Measurements from ENCODE around the gene ICE2. TPM values are rescaled to one million over a fixed set of nuclear protein-coding genes. Genes with fewer than 3 reads are reported as not detected.

The ICE2 gene
- total RNA-seq, 8 experiments from 2014 or later: 20.2 to 66.5 (median 28.7) TPM

GRCh38 chr15:60514261-60514881 is 35.4 kb upstream of the ICE2 start:
- WGBS, 10 experiments: 83 to 100% (median 100%) methylated on average over 1 to 7 of the region's 12 CpGs; no CpG with 5 or more reads in 2 of the 10 experiments
- Histone ChIP-seq H3K27ac (no peak overlapping the region), H3K4me1 (replicated peaks in 1 of 2) (no peaks in the 10 kb centered on the region), H3K4me3 (no peak overlapping the region)
- in situ Hi-C loops (cut with MboI; ENCODE audit: low pct_unique_long_range_greater_than_20kb in 2 of 9, low sequenced_read_pairs in 9 of 9, unreplicated experiment in 9 of 9): loop anchor here in 1 of 9 experiments (25.0 kb wide), 1 partner anchor 152 kb away; no protein-coding TSS in a partner anchor
- ATAC-seq (replicated peaks in 6 of 8): no peak

- ATAC-seq (replicated peaks in 6 of 8): no peak
- in situ Hi-C loops (cut with MboI; ENCODE audit: low pct_unique_long_range_greater_than_20kb in 2 of 9, low sequenced_read_pairs in 9 of 9, unreplicated experiment in 9 of 9): loop anchor here in 1 of 9 experiments (25.0 kb wide), 1 partner anchor 151 kb away; no protein-coding TSS in a partner anchor
- WGBS, 10 experiments: 51 to 100% (median 94%) methylated on average over 1 to 7 of the region's 7 CpGs
Observed at GRCh38 chr15:60513676-60514075, 34.7 kb upstream of the ICE2 start.

DNA sequence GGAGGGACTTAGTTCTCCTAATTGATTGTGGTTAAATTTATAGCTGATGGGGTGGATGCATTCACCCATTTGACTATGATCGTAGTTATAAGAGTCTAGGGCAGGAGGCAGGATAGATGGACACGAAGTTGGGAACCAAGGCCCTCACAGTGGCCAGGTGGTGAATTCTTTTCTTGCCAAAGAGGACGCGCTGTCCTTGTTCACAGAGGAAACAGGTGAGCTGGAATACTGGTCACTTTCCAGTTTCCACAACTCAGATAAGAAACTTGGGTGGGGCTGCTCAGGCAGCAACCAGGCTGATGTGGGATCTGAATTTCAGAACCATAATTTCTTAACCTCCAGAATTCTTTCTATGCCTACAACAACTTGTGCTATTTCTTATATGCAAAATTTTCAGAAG is 34.0 kb upstream of the ICE2 start:
- no peak for ATAC-seq (replicated peaks in 6 of 8)
- Histone ChIP-seq H3K4me3 (no peak overlapping the region), H3K4me1 (replicated peaks in 1 of 2) (no peaks in the 10 kb centered on the region), H3K27ac (no peak overlapping the region)
- in situ Hi-C loops (cut with MboI; ENCODE audit: low pct_unique_long_range_greater_than_20kb in 2 of 9, low sequenced_read_pairs in 9 of 9, unreplicated experiment in 9 of 9): loop anchor here in 1 of 9 experiments (25.0 kb wide), 1 partner anchor 151 kb away; no protein-coding TSS in a partner anchor
- 80 to 100% (median 90%) methylated on average over 1 to 4 of the region's 4 CpGs for WGBS, 10 experiments

More at GRCh38 chr15:60513676-60514075, 34.7 kb upstream of the ICE2 start:
- Histone ChIP-seq H3K4me3 (no peak overlapping the region), H3K4me1 (replicated peaks in 1 of 2) (no peaks in the 10 kb centered on the region), H3K27ac (no peak overlapping the region)

DNA sequence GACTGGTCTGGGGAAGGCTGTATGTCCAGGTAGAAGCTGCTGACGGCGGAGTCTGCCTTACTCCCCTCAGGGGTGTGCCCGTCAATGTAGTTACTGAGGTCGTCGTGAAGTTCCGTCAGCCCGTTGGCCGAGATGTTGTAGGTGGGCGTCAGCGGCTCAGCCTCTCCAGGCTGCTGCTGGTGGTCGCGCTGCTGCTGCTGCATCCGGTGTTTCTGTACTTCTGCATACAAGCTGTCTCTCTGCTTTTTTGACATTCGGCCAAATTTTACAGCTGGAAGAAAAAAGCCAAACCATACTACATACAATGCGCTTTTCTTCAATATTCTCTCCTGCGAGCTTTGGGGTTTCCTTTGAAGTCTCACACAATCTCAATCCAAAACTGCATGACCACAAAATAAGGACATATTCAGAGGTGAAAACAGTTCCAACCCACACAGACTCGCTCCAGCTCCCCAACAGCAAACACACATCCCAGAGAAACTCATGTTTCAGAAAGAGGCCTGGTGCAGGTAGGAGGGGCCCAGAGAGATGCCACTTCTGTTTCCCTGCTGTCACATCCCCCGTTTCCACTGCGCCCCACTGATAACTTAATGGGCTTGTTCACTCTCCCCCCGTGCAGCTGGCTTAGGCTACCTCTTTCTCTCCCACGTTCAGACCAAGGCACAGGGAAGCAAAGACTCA is 32.5 kb upstream of the ICE2 start:
- no peak overlapping the region for H3K27ac ChIP-seq
- no peaks in the 10 kb centered on the region for H3K4me1 ChIP-seq (replicated peaks in 1 of 2)
- 56 to 100% (median 86%) methylated on average over 2 to 8 of the region's 21 CpGs; no CpG with 5 or more reads in 2 of the 10 experiments for WGBS, 10 experiments
- ATAC-seq (replicated peaks in 6 of 8): no peak
- in situ Hi-C loops (cut with MboI; ENCODE audit: low pct_unique_long_range_greater_than_20kb in 2 of 9, low sequenced_read_pairs in 9 of 9, unreplicated experiment in 9 of 9): loop anchor here in 1 of 9 experiments (25.0 kb wide), 1 partner anchor 149 kb away; no protein-coding TSS in a partner anchor
- no peak overlapping the region for H3K4me3 ChIP-seq

DNA sequence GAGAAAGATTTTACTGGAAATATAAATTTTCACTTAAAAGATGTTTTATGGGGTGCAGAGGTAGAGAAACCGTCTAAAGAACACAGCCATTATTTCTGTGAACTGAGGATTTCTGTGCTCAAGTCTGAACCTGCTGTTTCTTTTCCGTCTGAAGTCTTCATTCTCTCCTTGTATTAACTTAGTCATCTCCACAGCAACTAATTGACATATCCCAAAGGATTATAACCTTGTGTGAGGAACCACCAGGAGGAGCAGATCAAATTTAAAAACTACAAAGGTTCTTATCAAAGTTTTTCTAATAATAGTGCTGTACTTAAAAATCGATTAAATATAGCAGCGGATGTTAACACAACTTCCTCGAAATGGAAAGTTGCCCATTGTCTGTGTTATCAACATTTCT is 31.1 kb upstream of the ICE2 start:
- Histone ChIP-seq H3K4me3 (no peak overlapping the region), H3K4me1 (replicated peaks in 1 of 2) (no peaks in the 10 kb centered on the region), H3K27ac (no peak overlapping the region)
- 71 to 100% (median 94%) methylated on average over 2 to 5 of the region's 5 CpGs for WGBS, 10 experiments
- no peak for ATAC-seq (replicated peaks in 6 of 8)
- in situ Hi-C loops (cut with MboI; ENCODE audit: low pct_unique_long_range_greater_than_20kb in 2 of 9, low sequenced_read_pairs in 9 of 9, unreplicated experiment in 9 of 9): loop anchor here in 1 of 9 experiments (25.0 kb wide), 1 partner anchor 148 kb away; no protein-coding TSS in a partner anchor

DNA sequence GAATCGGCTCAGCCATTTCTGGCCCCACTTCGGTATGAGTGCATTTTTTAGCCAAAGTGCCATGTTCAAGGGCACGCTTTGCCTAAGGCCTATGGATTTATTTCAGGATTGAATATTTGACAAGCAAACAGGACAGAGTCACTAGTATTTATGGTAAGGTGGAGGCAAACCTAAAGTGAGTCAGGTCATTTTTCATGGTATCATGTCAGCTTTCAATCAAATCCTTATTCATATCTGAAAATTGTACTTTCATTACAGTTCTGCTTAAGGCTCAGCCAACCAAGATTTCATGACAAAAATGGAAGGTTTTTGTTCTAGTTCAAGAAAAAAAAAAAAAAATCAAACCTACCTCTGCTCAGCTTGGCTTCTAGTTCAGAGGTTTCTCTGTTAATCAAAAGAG is 30.5 kb upstream of the ICE2 start:
- Histone ChIP-seq H3K4me3 (no peak overlapping the region), H3K27ac (no peak overlapping the region), H3K4me1 (replicated peaks in 1 of 2) (no peaks in the 10 kb centered on the region)
- no peak for ATAC-seq (replicated peaks in 6 of 8)
- in situ Hi-C loops (cut with MboI; ENCODE audit: low pct_unique_long_range_greater_than_20kb in 2 of 9, low sequenced_read_pairs in 9 of 9, unreplicated experiment in 9 of 9): loop anchor here in 1 of 9 experiments (25.0 kb wide), 1 partner anchor 147 kb away; no protein-coding TSS in a partner anchor
- WGBS, 10 experiments: 20 to 100% (median 83%) methylated on average over 1 to 3 of the region's 3 CpGs; no CpG with 5 or more reads in 1 of the 10 experiments

- no peak overlapping the region for H3K27ac ChIP-seq
- in situ Hi-C loops (cut with MboI; ENCODE audit: low pct_unique_long_range_greater_than_20kb in 2 of 9, low sequenced_read_pairs in 9 of 9, unreplicated experiment in 9 of 9): loop anchor here in 1 of 9 experiments (25.0 kb wide), 1 partner anchor 146 kb away; no protein-coding TSS in a partner anchor
- no peaks in the 10 kb centered on the region for H3K4me1 ChIP-seq (replicated peaks in 1 of 2)
- ATAC-seq (replicated peaks in 6 of 8): no peak
- H3K4me3 ChIP-seq: no peak overlapping the region
- WGBS, 10 experiments: 89 to 100% (median 93%) methylated on average over 1 to 4 of the region's 4 CpGs
Observed at GRCh38 chr15:60508442-60508841, 29.5 kb upstream of the ICE2 start.

DNA sequence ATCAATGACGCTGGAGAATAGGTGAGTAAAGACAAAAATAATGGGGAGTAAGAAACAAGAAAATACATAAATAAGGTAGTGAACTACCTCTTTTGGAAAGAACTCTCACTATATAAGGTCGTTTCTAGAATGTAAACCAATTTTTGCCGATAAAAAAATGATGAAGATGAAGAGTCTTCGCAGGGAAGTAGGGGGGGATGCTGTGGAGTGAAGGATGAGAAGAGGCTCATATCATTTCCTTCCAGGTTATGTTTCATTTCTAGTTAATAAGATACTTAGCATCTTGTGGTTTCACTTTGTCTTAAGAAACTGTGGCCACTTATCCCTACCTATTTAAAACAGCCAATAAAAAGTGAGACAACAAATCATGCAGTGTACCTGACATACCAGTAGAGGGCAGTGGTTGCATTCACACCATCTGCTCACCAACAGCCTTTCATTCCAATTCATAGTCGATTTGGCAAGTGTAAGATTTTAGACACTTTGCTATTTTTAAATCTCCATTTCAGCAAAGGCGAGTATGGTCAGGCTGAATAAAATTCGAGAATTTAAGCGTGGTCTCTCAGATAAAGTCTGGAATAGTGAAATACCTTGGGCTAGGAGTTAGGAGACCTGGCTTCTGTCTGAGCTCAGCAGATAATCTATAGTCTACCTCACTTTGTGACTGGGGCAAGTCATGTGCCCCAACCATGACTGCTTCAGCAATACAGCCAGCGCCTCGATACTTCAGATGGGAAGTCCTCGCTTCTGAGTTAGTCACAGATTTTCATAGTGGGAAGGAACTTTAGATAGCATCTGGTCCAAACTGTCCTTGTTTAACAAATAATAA is 28.9 kb upstream of the ICE2 start:
- 41 to 93% (median 52%) methylated on average over 2 to 11 of the region's 11 CpGs for WGBS, 10 experiments
- Histone ChIP-seq H3K27ac (no peak overlapping the region), H3K4me1 (replicated peaks in 1 of 2) (no peaks in the 10 kb centered on the region), H3K4me3 (no peak overlapping the region)
- in situ Hi-C loops (cut with MboI; ENCODE audit: low pct_unique_long_range_greater_than_20kb in 2 of 9, low sequenced_read_pairs in 9 of 9, unreplicated experiment in 9 of 9): loop anchor here in 1 of 9 experiments (25.0 kb wide), 1 partner anchor 146 kb away; no protein-coding TSS in a partner anchor
- ATAC-seq (replicated peaks in 6 of 8): peak in 6 of 8 experiments; percentile 36 to 96 (median 68)

DNA sequence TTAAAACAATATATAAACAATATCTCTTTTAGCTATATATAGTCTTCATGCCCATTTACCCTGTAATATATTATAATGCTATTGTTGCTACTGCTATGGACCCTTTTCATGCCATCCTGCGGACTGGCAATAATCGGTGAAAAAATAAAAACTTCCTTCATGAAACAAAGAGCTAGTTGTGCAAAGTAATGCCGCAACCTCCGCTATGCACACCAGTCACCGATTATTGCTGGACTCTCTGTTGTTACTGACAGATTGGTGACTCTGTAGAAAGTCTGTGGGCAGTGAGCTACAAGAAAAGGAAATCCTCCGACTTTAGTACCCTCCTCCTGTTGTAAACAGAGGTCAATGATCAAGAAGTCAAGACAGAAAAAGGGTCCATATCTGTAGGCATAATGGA is 17.9 kb upstream of the ICE2 start:
- no peak overlapping the region for H3K27ac ChIP-seq
- no peak for ATAC-seq (replicated peaks in 6 of 8)
- peaks cover 0 to 4% of the 10 kb centered on the region in 2 donors for H3K4me1 ChIP-seq (replicated peaks in 1 of 2)
- WGBS, 10 experiments: 54 to 100% (median 87%) methylated on average over 2 to 6 of the region's 6 CpGs; no CpG with 5 or more reads in 2 of the 10 experiments
- in situ Hi-C loops (cut with MboI; ENCODE audit: low pct_unique_long_range_greater_than_20kb in 2 of 9, low sequenced_read_pairs in 9 of 9, unreplicated experiment in 9 of 9): no loop called here
- no peak overlapping the region for H3K4me3 ChIP-seq

- ATAC-seq (replicated peaks in 6 of 8): no peak
- H3K27ac ChIP-seq: no peak overlapping the region
- 82 to 100% (median 83%) methylated on average over 1 to 3 of the region's 3 CpGs; no CpG with 5 or more reads in 3 of the 10 experiments for WGBS, 10 experiments
- H3K4me1 ChIP-seq (replicated peaks in 1 of 2): peaks cover 0 to 4% of the 10 kb centered on the region in 2 donors
- no peak overlapping the region for H3K4me3 ChIP-seq
- in situ Hi-C loops (cut with MboI; ENCODE audit: low pct_unique_long_range_greater_than_20kb in 2 of 9, low sequenced_read_pairs in 9 of 9, unreplicated experiment in 9 of 9): no loop called here
Observed at GRCh38 chr15:60494108-60494507, 15.2 kb upstream of the ICE2 start.

DNA sequence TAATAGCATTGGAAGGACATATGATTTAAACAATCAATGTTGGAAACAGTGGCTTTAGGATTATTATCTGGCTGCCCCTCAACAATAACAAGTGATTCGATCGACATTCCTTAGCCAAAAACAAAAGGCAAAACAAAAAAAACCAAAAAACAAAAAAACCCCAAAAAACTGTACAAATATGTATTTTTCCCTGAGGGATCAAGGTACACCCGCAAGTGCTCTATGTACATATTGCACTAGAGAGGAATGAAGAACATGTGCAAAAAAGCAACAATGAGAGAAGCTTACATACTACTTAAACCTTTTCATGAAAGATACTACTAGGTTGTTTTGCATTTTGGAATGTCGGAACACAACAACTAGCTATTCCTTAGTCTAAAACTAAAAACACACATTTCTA is 14.2 kb upstream of the ICE2 start:
- no peak for ATAC-seq (replicated peaks in 6 of 8)
- Histone ChIP-seq H3K4me3 (no peak overlapping the region), H3K4me1 (replicated peaks in 1 of 2) (peaks cover 0 to 4% of the 10 kb centered on the region in 2 donors), H3K27ac (no peak overlapping the region)
- 70 to 100% (median 91%) methylated on average over 3 to 4 of the region's 4 CpGs for WGBS, 10 experiments
- in situ Hi-C loops (cut with MboI; ENCODE audit: low pct_unique_long_range_greater_than_20kb in 2 of 9, low sequenced_read_pairs in 9 of 9, unreplicated experiment in 9 of 9): no loop called here

- 83 to 100% (median 100%) methylated on average over 1 to 2 of the region's 2 CpGs; no CpG with 5 or more reads in 5 of the 10 experiments for WGBS, 10 experiments
- Histone ChIP-seq H3K4me3 (no peak overlapping the region), H3K4me1 (replicated peaks in 1 of 2) (no peaks in the 10 kb centered on the region), H3K27ac (no peak overlapping the region)
- ATAC-seq (replicated peaks in 6 of 8): no peak
- in situ Hi-C loops (cut with MboI; ENCODE audit: low pct_unique_long_range_greater_than_20kb in 2 of 9, low sequenced_read_pairs in 9 of 9, unreplicated experiment in 9 of 9): no loop called here
Observed at GRCh38 chr15:60486742-60487141, 7.8 kb upstream of the ICE2 start.

All from motor neuron (in vitro differentiated cells).